WERI-Rb-1 (cell line): Measurements from ENCODE around the gene TEAD1.
A peak's percentile ranks its signal among the peaks of the same experiment; 100 is the strongest.

Experiments
- DNase-seq: peaks from one replicate; pipeline ENCODE4 v3.0.0-alpha.2; 2020
- H3K27ac ChIP-seq: fragments of 250-450 bp; sonication (Bioruptor Pico); 2 replicates; pipeline ENCODE4 v1.5.1; 2020; ENCODE audit warnings: mild to moderate bottlenecking, moderate library complexity
- H3K27me3 ChIP-seq: fragments of 250-450 bp; sonication (Bioruptor Pico); 2 replicates; pipeline ENCODE4 v1.5.1; 2021; ENCODE audit warnings: mild to moderate bottlenecking, low read depth, moderate library complexity; ENCODE audit not compliant: insufficient read depth, severe bottlenecking
- H3K36me3 ChIP-seq: fragments of 250-450 bp; sonication (Bioruptor Pico); 2 replicates; pipeline ENCODE4 v1.5.1; 2020; ENCODE audit warnings: mild to moderate bottlenecking, moderate library complexity
- H3K4me3 ChIP-seq: 2 replicates; pipeline ENCODE4 v1.5.1; 2011; ENCODE audit warnings: low read depth, mild to moderate bottlenecking, control low read depth, low read length
- H3K9me3 ChIP-seq: fragments of 250-450 bp; sonication (Bioruptor Pico); 2 replicates; pipeline ENCODE4 v1.5.1; 2021; ENCODE audit warnings: mild to moderate bottlenecking, moderate library complexity; ENCODE audit not compliant: severe bottlenecking
- CTCF ChIP-seq: IDR thresholded peaks from 2 replicates; pipeline ENCODE4 v1.5.1; 2011; ENCODE audit warnings: low read depth, mild to moderate bottlenecking, control low read depth, inconsistent platforms, low read length

TEAD1 gene

GRCh38 chr11:12629601-12630313, 44.5 kb upstream of the TEAD1 start:
- Histone ChIP-seq H3K27ac (no peak overlapping the region), H3K36me3 (no peaks in the 10 kb centered on the region), H3K9me3 (no peaks in the 10 kb centered on the region), H3K4me3 (no peak overlapping the region), H3K27me3 (no peaks in the 10 kb centered on the region)
- no peak for DNase-seq
- no peak for TF ChIP-seq CTCF

GRCh38 chr11:12631651-12632050, 42.6 kb upstream of the TEAD1 start:
- no peaks in the 10 kb centered on the region for H3K27me3 ChIP-seq
- no peak overlapping the region for H3K27ac ChIP-seq
- H3K36me3 ChIP-seq = no peaks in the 10 kb centered on the region
- no peak for TF ChIP-seq CTCF
- H3K4me3 ChIP-seq = no peak overlapping the region
- peak; percentile 26 for DNase-seq
- no peaks in the 10 kb centered on the region for H3K9me3 ChIP-seq

GRCh38 chr11:12634329-12634728, 39.9 kb upstream of the TEAD1 start:
- no peaks in the 10 kb centered on the region for H3K27me3 ChIP-seq
- H3K4me3 ChIP-seq = no peak overlapping the region
- TF ChIP-seq CTCF = no peak
- DNase-seq = no peak
- no peaks in the 10 kb centered on the region for H3K36me3 ChIP-seq
- no peaks in the 10 kb centered on the region for H3K9me3 ChIP-seq
- no peak overlapping the region for H3K27ac ChIP-seq

GRCh38 chr11:12636871-12637410, 37.3 kb upstream of the TEAD1 start:
- Histone ChIP-seq H3K36me3 (no peaks in the 10 kb centered on the region), H3K9me3 (no peaks in the 10 kb centered on the region), H3K27ac (no peak overlapping the region), H3K4me3 (no peak overlapping the region), H3K27me3 (no peaks in the 10 kb centered on the region)
- TF ChIP-seq CTCF = no peak
- no peak for DNase-seq

- TF ChIP-seq CTCF = no peak
- Histone ChIP-seq H3K27me3 (no peaks in the 10 kb centered on the region), H3K4me3 (no peak overlapping the region), H3K36me3 (no peaks in the 10 kb centered on the region), H3K27ac (no peak overlapping the region), H3K9me3 (no peaks in the 10 kb centered on the region)
- no peak for DNase-seq
Observed at GRCh38 chr11:12639388-12639787, 34.8 kb upstream of the TEAD1 start.

GRCh38 chr11:12640355-12640754, 33.9 kb upstream of the TEAD1 start:
- no peak for TF ChIP-seq CTCF
- Histone ChIP-seq H3K27ac (no peak overlapping the region), H3K9me3 (no peaks in the 10 kb centered on the region), H3K4me3 (no peak overlapping the region), H3K27me3 (no peaks in the 10 kb centered on the region), H3K36me3 (no peaks in the 10 kb centered on the region)
- no peak for DNase-seq
